K562 (cell line): ENCODE data around the gene SEMA4G. TPM values are rescaled to one million over a fixed set of nuclear protein-coding genes. Genes with fewer than 3 reads are reported as not detected.

Source experiments
- HDAC2 ChIP-seq: fragments of 450-650 bp; IDR thresholded peaks from 2 replicates; pipeline ENCODE4 v1.6.1; 2016; ENCODE audit warnings: mild to moderate bottlenecking
- MTA3 ChIP-seq: fragments of 450-650 bp; formaldehyde crosslinking; IDR thresholded peaks from 2 replicates; pipeline ENCODE4 v1.6.1; 2017; ENCODE audit warnings: mild to moderate bottlenecking, borderline replicate concordance
- TAL1 ChIP-seq: fragments of 450-650 bp; IDR thresholded peaks from 2 replicates; pipeline ENCODE4 v1.6.1; 2016; ENCODE audit warnings: mild to moderate bottlenecking
- TFAP4 ChIP-seq: sonication (generic); formaldehyde crosslinking; IDR thresholded peaks from 2 replicates; pipeline ENCODE4 v1.8.0; 2022; ENCODE audit warnings: missing genetic modification reagents, mild to moderate bottlenecking, moderate library complexity, borderline replicate concordance
- ZNF707 ChIP-seq: fragments of 250-450 bp; sonication (Bioruptor Pico); conservative IDR thresholded peaks from 2 replicates; pipeline ENCODE4 v1.8.0; 2022; ENCODE audit warnings: inconsistent platforms, mild to moderate bottlenecking, moderate library complexity
- polyA plus RNA-seq, 8 experiments: library from polyadenylated mRNA; depleted of rRNA in 4 of 8; stranded (reverse) in 5 of 8; unstranded in 3 of 8; fragments of >200 nt; fragmentation: Nextera tagmentation in 2 of 8; fragmentation: Illumina TruSeq in 1 of 8; extraction: Ambion mirVana in 2 of 8; extraction: Trizol in 1 of 8; gene quantifications; 2 replicates each; pipeline versions ENCODE4 v1.2.1 to v1.2.3, GENCODE V29; 2011 to 2014; ENCODE audit warnings: inconsistent platforms in 1 of 8, missing spikeins in 1 of 8
- total RNA-seq, 7 experiments: library from RNA; depleted of rRNA in 6 of 7; stranded (reverse); fragments of >200 nt in 6 of 7; fragmentation: Illumina TruSeq in 2 of 7; extraction: Trizol in 2 of 7; gene quantifications; 2 replicates each; pipeline versions ENCODE4 v1.2.1 to v1.2.3, GENCODE V29; 2011 to 2021; ENCODE audit warnings: low replicate concordance in 1 of 7
- TF ChIP-seq, protein P1 (sequence below), 2 experiments: fragments of 450-650 bp; conservative IDR thresholded peaks; 2 replicates each; pipeline ENCODE4 v1.6.1; 2017; ENCODE audit warnings: mild to moderate bottlenecking in 2 of 2, moderate library complexity in 2 of 2
- TF ChIP-seq, protein P2 (sequence below), 3 experiments: IDR thresholded peaks in 2 of 3; conservative IDR thresholded peaks in 1 of 3; 2 replicates each; pipeline ENCODE4 v1.5.1; 2011 to 2012; ENCODE audit warnings: low read length in 3 of 3, mild to moderate bottlenecking in 3 of 3, control low read depth in 2 of 3, improper control_type of control experiment in 1 of 3, inconsistent platforms in 1 of 3, low read depth in 1 of 3, mixed read lengths in 1 of 3, moderate library complexity in 1 of 3; ENCODE audit not compliant: insufficient read depth in 2 of 3
- TF ChIP-seq, protein P3 (sequence below): sonication (generic); formaldehyde crosslinking; IDR thresholded peaks from 2 replicates; pipeline ENCODE4 v1.8.0; 2022; ENCODE audit warnings: missing genetic modification reagents, mild to moderate bottlenecking, borderline replicate concordance
- TF ChIP-seq, protein P4 (sequence below): fragments of 450-650 bp; IDR thresholded peaks from 2 replicates; pipeline ENCODE4 v1.6.1; 2017; ENCODE audit warnings: antibody characterized with exemption, mild to moderate bottlenecking

The SEMA4G gene
- total and polyA plus RNA-seq, 9 of the 15 experiments (the other 6 are each of a cell fraction or from before 2014, with no cell fraction given) = 0.40 to 7.8 (median 1.8) TPM

DNA sequence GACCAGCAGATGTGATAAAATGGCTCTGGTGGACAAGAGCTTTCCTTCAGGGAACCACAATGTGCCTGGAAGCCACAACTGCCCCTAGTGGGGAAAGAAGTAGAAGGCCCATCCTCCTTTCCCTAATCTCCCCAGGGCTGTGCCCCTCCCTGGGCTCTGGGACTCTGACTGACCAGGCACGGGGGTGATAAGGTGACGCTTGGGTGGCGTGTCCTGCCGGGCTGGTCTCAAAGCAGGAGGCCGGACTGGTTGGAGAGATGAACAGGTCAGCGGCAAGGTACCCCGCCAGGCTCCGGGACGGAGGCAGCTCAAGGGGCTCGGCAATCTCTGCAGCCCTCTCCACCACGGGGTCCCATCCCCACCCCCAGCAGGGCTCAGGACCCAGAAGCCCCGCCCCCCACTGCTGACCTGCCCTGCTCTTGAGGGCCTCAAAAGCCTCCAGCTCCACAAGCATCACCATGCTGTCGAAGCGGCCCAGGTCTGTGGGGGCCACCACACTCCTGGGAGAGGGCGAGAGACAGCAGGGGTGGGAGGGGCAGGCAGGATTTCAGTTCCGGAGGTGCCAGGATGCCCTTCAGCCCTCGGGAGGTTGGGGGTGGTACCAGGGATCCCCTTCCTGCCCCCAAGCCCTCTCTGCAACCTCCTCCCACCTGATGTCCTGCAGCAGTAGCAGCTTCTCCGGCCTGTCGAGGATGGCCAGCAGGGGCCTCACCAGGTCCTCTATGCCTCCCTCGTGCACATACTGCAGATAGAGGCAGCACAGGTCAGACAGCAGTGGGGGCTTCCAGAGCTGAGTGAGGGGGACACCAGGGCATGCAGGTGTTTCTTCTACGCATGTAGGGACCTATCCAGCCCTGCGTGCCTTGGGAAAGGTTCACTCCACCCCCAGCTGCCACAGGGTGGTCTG, 42.5 kb downstream of the SEMA4G start (continued):
- TF ChIP-seq, protein P1, sequence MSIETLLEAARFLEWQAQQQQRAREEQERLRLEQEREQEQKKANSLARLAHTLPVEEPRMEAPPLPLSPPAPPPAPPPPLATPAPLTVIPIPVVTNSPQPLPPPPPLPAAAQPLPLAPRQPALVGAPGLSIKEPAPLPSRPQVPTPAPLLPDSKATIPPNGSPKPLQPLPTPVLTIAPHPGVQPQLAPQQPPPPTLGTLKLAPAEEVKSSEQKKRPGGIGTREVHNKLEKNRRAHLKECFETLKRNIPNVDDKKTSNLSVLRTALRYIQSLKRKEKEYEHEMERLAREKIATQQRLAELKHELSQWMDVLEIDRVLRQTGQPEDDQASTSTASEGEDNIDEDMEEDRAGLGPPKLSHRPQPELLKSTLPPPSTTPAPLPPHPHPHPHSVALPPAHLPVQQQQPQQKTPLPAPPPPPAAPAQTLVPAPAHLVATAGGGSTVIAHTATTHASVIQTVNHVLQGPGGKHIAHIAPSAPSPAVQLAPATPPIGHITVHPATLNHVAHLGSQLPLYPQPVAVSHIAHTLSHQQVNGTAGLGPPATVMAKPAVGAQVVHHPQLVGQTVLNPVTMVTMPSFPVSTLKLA (conservative IDR thresholded peaks at IDR 0.05) = peak; percentile 47 to 51; a peak in 2 of 4 replicates
- TF ChIP-seq HDAC2 (0 out of 2 replicates have a peak, but pooled peaks have one; percentile 33), MTA3 (peak; percentile 36; the same call in 1 of the 2 replicates), TFAP4 (CRISPR knock-in tag) (peak; percentile 60; the same call in 1 of the 2 replicates), TAL1 (no peak), ZNF707 (no peak)
- TF ChIP-seq, protein P2, sequence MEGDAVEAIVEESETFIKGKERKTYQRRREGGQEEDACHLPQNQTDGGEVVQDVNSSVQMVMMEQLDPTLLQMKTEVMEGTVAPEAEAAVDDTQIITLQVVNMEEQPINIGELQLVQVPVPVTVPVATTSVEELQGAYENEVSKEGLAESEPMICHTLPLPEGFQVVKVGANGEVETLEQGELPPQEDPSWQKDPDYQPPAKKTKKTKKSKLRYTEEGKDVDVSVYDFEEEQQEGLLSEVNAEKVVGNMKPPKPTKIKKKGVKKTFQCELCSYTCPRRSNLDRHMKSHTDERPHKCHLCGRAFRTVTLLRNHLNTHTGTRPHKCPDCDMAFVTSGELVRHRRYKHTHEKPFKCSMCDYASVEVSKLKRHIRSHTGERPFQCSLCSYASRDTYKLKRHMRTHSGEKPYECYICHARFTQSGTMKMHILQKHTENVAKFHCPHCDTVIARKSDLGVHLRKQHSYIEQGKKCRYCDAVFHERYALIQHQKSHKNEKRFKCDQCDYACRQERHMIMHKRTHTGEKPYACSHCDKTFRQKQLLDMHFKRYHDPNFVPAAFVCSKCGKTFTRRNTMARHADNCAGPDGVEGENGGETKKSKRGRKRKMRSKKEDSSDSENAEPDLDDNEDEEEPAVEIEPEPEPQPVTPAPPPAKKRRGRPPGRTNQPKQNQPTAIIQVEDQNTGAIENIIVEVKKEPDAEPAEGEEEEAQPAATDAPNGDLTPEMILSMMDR (IDR thresholded peaks at IDR 0.05 in 2 of 3, conservative IDR thresholded peaks at IDR 0.05 in 1 of 3; ENCODE audit: insufficient read depth in 2 of 3, low read depth in 1 of 3, low read length in 3 of 3) = peak; percentile 72 to 76 (median 74)
- TF ChIP-seq, protein P3, sequence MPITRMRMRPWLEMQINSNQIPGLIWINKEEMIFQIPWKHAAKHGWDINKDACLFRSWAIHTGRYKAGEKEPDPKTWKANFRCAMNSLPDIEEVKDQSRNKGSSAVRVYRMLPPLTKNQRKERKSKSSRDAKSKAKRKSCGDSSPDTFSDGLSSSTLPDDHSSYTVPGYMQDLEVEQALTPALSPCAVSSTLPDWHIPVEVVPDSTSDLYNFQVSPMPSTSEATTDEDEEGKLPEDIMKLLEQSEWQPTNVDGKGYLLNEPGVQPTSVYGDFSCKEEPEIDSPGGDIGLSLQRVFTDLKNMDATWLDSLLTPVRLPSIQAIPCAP (CRISPR knock-in tag) = no peak
- TF ChIP-seq, protein P4, sequence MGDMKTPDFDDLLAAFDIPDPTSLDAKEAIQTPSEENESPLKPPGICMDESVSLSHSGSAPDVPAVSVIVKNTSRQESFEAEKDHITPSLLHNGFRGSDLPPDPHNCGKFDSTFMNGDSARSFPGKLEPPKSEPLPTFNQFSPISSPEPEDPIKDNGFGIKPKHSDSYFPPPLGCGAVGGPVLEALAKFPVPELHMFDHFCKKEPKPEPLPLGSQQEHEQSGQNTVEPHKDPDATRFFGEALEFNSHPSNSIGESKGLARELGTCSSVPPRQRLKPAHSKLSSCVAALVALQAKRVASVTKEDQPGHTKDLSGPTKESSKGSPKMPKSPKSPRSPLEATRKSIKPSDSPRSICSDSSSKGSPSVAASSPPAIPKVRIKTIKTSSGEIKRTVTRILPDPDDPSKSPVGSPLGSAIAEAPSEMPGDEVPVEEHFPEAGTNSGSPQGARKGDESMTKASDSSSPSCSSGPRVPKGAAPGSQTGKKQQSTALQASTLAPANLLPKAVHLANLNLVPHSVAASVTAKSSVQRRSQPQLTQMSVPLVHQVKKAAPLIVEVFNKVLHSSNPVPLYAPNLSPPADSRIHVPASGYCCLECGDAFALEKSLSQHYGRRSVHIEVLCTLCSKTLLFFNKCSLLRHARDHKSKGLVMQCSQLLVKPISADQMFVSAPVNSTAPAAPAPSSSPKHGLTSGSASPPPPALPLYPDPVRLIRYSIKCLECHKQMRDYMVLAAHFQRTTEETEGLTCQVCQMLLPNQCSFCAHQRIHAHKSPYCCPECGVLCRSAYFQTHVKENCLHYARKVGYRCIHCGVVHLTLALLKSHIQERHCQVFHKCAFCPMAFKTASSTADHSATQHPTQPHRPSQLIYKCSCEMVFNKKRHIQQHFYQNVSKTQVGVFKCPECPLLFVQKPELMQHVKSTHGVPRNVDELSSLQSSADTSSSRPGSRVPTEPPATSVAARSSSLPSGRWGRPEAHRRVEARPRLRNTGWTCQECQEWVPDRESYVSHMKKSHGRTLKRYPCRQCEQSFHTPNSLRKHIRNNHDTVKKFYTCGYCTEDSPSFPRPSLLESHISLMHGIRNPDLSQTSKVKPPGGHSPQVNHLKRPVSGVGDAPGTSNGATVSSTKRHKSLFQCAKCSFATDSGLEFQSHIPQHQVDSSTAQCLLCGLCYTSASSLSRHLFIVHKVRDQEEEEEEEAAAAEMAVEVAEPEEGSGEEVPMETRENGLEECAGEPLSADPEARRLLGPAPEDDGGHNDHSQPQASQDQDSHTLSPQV = peak; percentile 50; the same call in 1 of the 2 replicates
- TF ChIP-seq, all 486 proteins: peak for 47
